ENCODE measurements around the gene NFIC.

NFIC gene

GRCh38 chr19:3359919-3360420, 6.4 kb upstream of the NFIC start:
- DNase-seq: peak; percentile 39 to 46

GRCh38 chr19:3360421-3361383, 5.7 kb upstream of the NFIC start:
- peak; percentile 79 to 82 for DNase-seq

- DNase-seq: peak in 1 of 2 experiments; percentile 11
These were observed 4.8 kb upstream of the NFIC start for GRCh38 chr19:3361384-3362216.

GRCh38 chr19:3362217-3362906, 4.0 kb upstream of the NFIC start:
- no peak for DNase-seq

GRCh38 chr19:3363841-3364500, 2.4 kb upstream of the NFIC start:
- DNase-seq: no peak

- DNase-seq: no peak
These were observed 1.9 kb upstream of the NFIC start for GRCh38 chr19:3364501-3364858.

- peak in 1 of 2 experiments; percentile 8 for DNase-seq
These were observed 1.1 kb upstream of the NFIC start for GRCh38 chr19:3365093-3365835.

- peak; percentile 31 to 42 for DNase-seq
These were observed 607 bp downstream of the NFIC start for GRCh38 chr19:3366753-3367627.

GRCh38 chr19:3367628-3368440, 1.5 kb downstream of the NFIC start:
- DNase-seq: no peak

- DNase-seq: no peak
These were observed 2.0 kb downstream of the NFIC start for GRCh38 chr19:3368441-3368795.

- DNase-seq: no peak
These were observed 2.5 kb downstream of the NFIC start for GRCh38 chr19:3368848-3369336.

GRCh38 chr19:3369337-3370213, 3.2 kb downstream of the NFIC start:
- peak in 1 of 2 experiments; percentile 25 for DNase-seq

GRCh38 chr19:3370214-3370720, 3.9 kb downstream of the NFIC start:
- DNase-seq: no peak

- DNase-seq: no peak
These were observed 4.6 kb downstream of the NFIC start for GRCh38 chr19:3370728-3371591.

- no peak for DNase-seq
These were observed 6.0 kb downstream of the NFIC start for GRCh38 chr19:3372413-3372812.

- DNase-seq: no peak
These were observed 7.6 kb downstream of the NFIC start for GRCh38 chr19:3373971-3374368.
